ENCODE data around the gene MRAS. TPM values are rescaled to one million over a fixed set of nuclear protein-coding genes. Genes with fewer than 3 reads are reported as not detected.

The MRAS gene
- total and polyA plus RNA-seq, 2 of the 13 experiments (the other 11 are each of a cell fraction or from before 2014, with no cell fraction given), result 8.8 to 36.2 TPM

- 81% methylated on average over 2 of the region's 2 CpGs for WGBS (ENCODE audit: low lambda C conversion rate)
These were observed 93.4 kb downstream of the MRAS start for GRCh38 chr3:138441742-138442141.

GRCh38 chr3:138442433-138442832 is 94.1 kb downstream of the MRAS start:
- WGBS (ENCODE audit: low lambda C conversion rate), result 56% methylated on average over 5 of the region's 5 CpGs
- no TSS peak for BruUV-seq (replicated peaks)
- TF ChIP-seq KDM5B (CRISPR knock-in tag; IDR thresholded peaks at IDR 0.05; ENCODE audit: borderline replicate concordance) (no peak), ZNF329 (CRISPR knock-in tag; IDR thresholded peaks at IDR 0.05; ENCODE audit: low read depth) (no peak), ZBTB21 (CRISPR knock-in tag; IDR thresholded peaks at IDR 0.05) (no peak), ZNF563 (CRISPR knock-in tag; IDR thresholded peaks at IDR 0.05) (no peak), NCOR1 (IDR thresholded peaks at IDR 0.05; ENCODE audit: borderline replicate concordance, low read length) (no peak), FOSL2 (CRISPR knock-in tag; IDR thresholded peaks at IDR 0.05) (peak; percentile 86), SIX1 (CRISPR knock-in tag; IDR thresholded peaks at IDR 0.05; ENCODE audit: borderline replicate concordance) (no peak), KLF15 (CRISPR knock-in tag; IDR thresholded peaks at IDR 0.05; ENCODE audit: borderline replicate concordance) (no peak), SETDB1 (CRISPR knock-in tag; IDR thresholded peaks at IDR 0.05; ENCODE audit: borderline replicate concordance) (no peak), ESRRA (CRISPR knock-in tag; IDR thresholded peaks at IDR 0.05; ENCODE audit: low read depth) (no peak), KAT7 (CRISPR knock-in tag; IDR thresholded peaks at IDR 0.05; ENCODE audit: borderline replicate concordance) (no peak), YEATS2 (CRISPR knock-in tag; IDR thresholded peaks at IDR 0.05; ENCODE audit: borderline replicate concordance) (no peak), KDM4B (CRISPR knock-in tag; IDR thresholded peaks at IDR 0.05) (no peak), TEAD3 (CRISPR knock-in tag; optimal IDR thresholded peaks at IDR 0.05; ENCODE audit: borderline replicate concordance) (peak; percentile 5), TRAFD1 (CRISPR knock-in tag; IDR thresholded peaks at IDR 0.05; ENCODE audit: borderline replicate concordance) (no peak), ZIK1 (CRISPR knock-in tag; IDR thresholded peaks at IDR 0.05; ENCODE audit: borderline replicate concordance, low read depth) (no peak), HNRNPLL (IDR thresholded peaks at IDR 0.05; ENCODE audit: low read depth, low read length, poor library complexity, severe bottlenecking) (no peak)

More at GRCh38 chr3:138441742-138442141, 93.4 kb downstream of the MRAS start:
- Histone ChIP-seq H3K4me1 (ENCODE audit: insufficient read depth, low read length) (peaks cover 24% of the 10 kb centered on the region), H3K79me2 (ENCODE audit: insufficient read depth, low read length) (no peaks in the 10 kb centered on the region), H3K27ac (ENCODE audit: extremely low read length, insufficient read depth, low read length) (no peak overlapping the region), H3K36me3 (replicated peaks in 1 of 2; ENCODE audit: control insufficient read depth in 1 of 2, insufficient read depth in 2 of 2, low read length in 2 of 2) (no peaks in the 10 kb centered on the region), H3K9ac (ENCODE audit: insufficient read depth, low read depth, low read length) (no peak overlapping the region), H3K4me2 (ENCODE audit: low read depth, low read length) (no peak overlapping the region), H3K27me3 (ENCODE audit: control insufficient read depth in 1 of 2, insufficient read depth in 2 of 2, low read length in 2 of 2) (no peaks in the 10 kb centered on the region), H3K4me3 (replicated peaks in 1 of 3; ENCODE audit: insufficient read depth in 1 of 3, low read depth in 2 of 3, low read length in 3 of 3) (no peak overlapping the region), H3K9me3 (ENCODE audit: low read length) (no peaks in the 10 kb centered on the region), H2AFZ (ENCODE audit: low read length) (no peak overlapping the region), H4K20me1 (ENCODE audit: insufficient read depth, low read length) (no peaks in the 10 kb centered on the region)
- in situ Hi-C loops (cut with HindIII; ENCODE audit: extremely low pct_ligation_motif_present, low pct_unique_long_range_greater_than_20kb), result no loop called here
- DNase-seq (ENCODE audit: low spot score) (no peak), ATAC-seq (no peak), FAIRE-seq (no peak)
- no TSS peak for BruUV-seq (replicated peaks)
- ChIA-PET CTCF (ENCODE audit: low intra/inter-chr PET ratio, low total read pairs) (no interaction called here), POLR2A (no interaction called here)
- intact Hi-C loops (cut with micrococcal nuclease; ENCODE audit: unreplicated experiment), result no loop called here
- no peak for TF ChIP-seq RBM22 (optimal IDR thresholded peaks at IDR 0.05; ENCODE audit: low read length)
- no peak for TF ChIP-seq U2AF1 (optimal IDR thresholded peaks at IDR 0.05; ENCODE audit: low read depth, low read length)
- no peak for TF ChIP-seq NBN (conservative IDR thresholded peaks at IDR 0.05)
- no peak for TF ChIP-seq ZNF549 (CRISPR knock-in tag; IDR thresholded peaks at IDR 0.05)
- no peak for TF ChIP-seq KDM2A (CRISPR knock-in tag; IDR thresholded peaks at IDR 0.05; ENCODE audit: borderline replicate concordance, low read depth)
- no peak for TF ChIP-seq MATR3 (CRISPR knock-in tag; IDR thresholded peaks at IDR 0.05)
- TF ChIP-seq ZMAT3 (CRISPR knock-in tag; conservative IDR thresholded peaks at IDR 0.05), result no peak

More at GRCh38 chr3:138442433-138442832, 94.1 kb downstream of the MRAS start:
- ChIA-PET POLR2A (no interaction called here), CTCF (ENCODE audit: low intra/inter-chr PET ratio, low total read pairs) (no interaction called here)
- H4K20me1 ChIP-seq (ENCODE audit: insufficient read depth, low read length), result no peaks in the 10 kb centered on the region
- H3K4me1 ChIP-seq (ENCODE audit: insufficient read depth, low read length), result peaks cover 24% of the 10 kb centered on the region
- FAIRE-seq, result peak; percentile 56
- no peaks in the 10 kb centered on the region for H3K79me2 ChIP-seq (ENCODE audit: insufficient read depth, low read length)
- no peak overlapping the region for H2AFZ ChIP-seq (ENCODE audit: low read length)
- H3K27ac ChIP-seq (ENCODE audit: extremely low read length, insufficient read depth, low read length), result no peak overlapping the region
- intact Hi-C loops (cut with micrococcal nuclease; ENCODE audit: unreplicated experiment), result no loop called here
- peak; percentile 87 for ATAC-seq
- no peaks in the 10 kb centered on the region for H3K9me3 ChIP-seq (ENCODE audit: low read length)
- no peak overlapping the region for H3K9ac ChIP-seq (ENCODE audit: insufficient read depth, low read depth, low read length)
- in situ Hi-C loops (cut with HindIII; ENCODE audit: extremely low pct_ligation_motif_present, low pct_unique_long_range_greater_than_20kb), result no loop called here
- no peaks in the 10 kb centered on the region for H3K27me3 ChIP-seq (ENCODE audit: control insufficient read depth in 1 of 2, insufficient read depth in 2 of 2, low read length in 2 of 2)
- no peak overlapping the region for H3K4me2 ChIP-seq (ENCODE audit: low read depth, low read length)
- DNase-seq (ENCODE audit: low spot score), result peak; percentile 59
- H3K4me3 ChIP-seq (replicated peaks in 1 of 3; ENCODE audit: insufficient read depth in 1 of 3, low read depth in 2 of 3, low read length in 3 of 3), result no peak overlapping the region
- no peaks in the 10 kb centered on the region for H3K36me3 ChIP-seq (replicated peaks in 1 of 2; ENCODE audit: control insufficient read depth in 1 of 2, insufficient read depth in 2 of 2, low read length in 2 of 2)
